Measurements from ENCODE around the gene FAM234B.
A peak's percentile ranks its signal among the peaks of the same experiment; 100 is the strongest.
"Not testable (repeated sequence)": the region's sequence is repeated elsewhere in the genome, so short reads cannot be mapped to it uniquely, and the experiment has no call there.

The FAM234B gene

DNA sequence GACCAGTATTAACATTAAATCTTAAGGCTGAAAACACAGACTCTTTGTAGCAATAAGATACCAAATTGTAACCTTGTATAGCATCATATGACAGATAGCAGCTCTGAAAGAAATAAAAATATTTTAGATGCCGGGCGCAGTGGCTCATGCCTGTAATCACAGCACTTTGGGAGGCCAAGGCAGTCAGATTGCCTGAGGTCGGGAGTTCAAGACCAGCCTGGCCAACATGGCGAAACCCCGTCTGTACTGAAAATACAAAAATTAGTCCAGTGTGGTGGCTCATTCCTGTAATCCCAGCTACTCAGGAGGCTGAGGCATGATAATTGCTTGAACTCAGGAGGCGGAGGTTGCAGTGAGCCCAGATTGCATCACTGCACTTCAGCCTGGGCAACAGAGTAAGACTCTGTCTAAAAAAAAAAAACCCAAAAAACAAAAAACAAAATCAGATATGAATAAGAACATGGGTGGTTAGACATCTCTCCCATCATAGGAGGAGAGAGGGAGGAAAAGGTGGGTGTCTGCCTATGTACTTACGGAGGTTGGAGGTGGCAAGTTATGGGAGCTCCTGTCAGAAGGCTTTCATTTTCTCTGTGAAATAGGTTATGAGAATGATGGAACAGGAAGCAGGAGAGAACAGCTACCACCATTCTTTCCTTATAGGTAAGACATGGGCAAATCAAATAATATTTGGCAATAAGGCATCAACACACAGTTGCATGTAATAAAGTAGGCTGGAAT lies 36.5 kb upstream of the FAM234B start:
- in situ Hi-C loops (cut with HindIII; ENCODE audit: low pct_ligation_motif_present, low pct_unique_long_range_greater_than_20kb, low sequenced_read_pairs): loop anchor here (25.0 kb wide), 1 partner anchor 205 kb away; no protein-coding TSS in a partner anchor

DNA sequence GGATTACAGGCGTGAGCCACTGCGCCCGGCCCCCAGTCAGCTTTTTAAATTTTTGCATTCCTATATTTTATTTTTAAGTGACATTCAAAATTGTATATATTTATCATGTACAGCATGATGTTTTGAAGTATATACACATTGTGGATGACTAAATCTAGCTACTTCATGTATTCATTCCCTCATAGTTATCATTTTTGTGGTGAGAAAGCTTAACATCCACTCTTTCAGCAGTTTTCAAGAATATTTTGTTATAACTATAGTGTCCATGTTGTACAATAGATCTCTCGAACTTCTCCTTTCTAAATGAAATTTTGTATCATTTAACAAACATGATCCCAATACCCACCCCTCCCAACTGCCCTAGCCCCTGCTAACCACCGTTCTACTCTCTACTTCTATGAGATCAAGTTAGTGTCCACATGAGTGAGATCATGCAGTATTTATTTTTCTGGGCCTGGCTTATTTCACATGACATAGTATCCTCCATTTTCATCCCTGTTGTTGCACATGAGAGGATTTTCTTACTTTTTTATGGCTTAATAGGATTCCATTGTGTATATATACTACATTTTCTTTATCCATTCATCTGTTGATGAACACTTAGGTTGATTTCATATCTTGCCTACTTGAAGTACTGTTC lies 35.3 kb upstream of the FAM234B start:
- in situ Hi-C loops (cut with HindIII; ENCODE audit: low pct_ligation_motif_present, low pct_unique_long_range_greater_than_20kb, low sequenced_read_pairs): loop anchor here (25.0 kb wide), 1 partner anchor 203 kb away; no protein-coding TSS in a partner anchor
- DNase-seq: no peak

More for the DNA sequence above, 36.5 kb upstream of the FAM234B start:
- DNase-seq: no peak

DNA sequence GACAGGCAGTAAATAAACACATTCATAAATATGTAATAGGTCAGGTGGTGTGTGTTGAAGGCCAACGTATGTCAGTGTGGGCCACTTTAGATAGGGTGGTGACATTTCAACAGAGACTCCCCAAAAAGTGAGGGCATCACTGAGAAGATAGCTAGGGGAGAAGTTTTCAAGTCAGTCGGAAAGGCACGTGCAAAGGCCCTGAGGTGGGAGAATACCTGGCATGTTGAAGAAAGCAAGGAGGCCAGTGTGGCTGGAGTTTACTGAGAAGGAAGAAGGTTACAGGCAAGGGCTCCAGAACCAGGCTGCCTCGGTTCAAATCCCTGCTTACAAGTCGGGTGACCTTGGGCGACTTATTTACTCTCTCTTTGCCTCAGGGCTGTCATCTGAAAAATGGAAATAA lies 33.1 kb upstream of the FAM234B start:
- DNase-seq: no peak
- in situ Hi-C loops (cut with HindIII; ENCODE audit: low pct_ligation_motif_present, low pct_unique_long_range_greater_than_20kb, low sequenced_read_pairs): loop anchor here (25.0 kb wide), 1 partner anchor 201 kb away; no protein-coding TSS in a partner anchor

DNA sequence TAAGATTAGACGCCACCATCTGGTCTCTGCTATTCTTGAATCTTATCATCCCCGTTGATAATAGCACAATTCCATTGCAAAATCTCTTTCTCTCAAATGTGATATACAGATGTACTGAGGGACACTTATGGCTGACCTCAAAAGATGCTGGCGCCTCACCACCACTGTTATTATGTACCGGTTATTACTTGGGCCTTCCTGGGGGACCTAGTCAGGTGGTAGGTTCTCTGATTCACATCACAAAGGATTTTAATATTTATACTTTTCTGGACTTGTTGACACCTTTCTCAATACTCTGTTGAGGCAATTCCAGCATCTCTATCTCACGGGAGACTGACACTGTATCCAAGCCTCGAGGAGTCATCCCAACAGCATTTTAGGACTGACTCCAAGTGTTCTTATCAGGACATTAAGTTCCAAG lies 21.3 kb upstream of the FAM234B start:
- in situ Hi-C loops (cut with HindIII; ENCODE audit: low pct_ligation_motif_present, low pct_unique_long_range_greater_than_20kb, low sequenced_read_pairs): loop anchor here (25.0 kb wide), 1 partner anchor 189 kb away; no protein-coding TSS in a partner anchor
- no peak for DNase-seq

DNA sequence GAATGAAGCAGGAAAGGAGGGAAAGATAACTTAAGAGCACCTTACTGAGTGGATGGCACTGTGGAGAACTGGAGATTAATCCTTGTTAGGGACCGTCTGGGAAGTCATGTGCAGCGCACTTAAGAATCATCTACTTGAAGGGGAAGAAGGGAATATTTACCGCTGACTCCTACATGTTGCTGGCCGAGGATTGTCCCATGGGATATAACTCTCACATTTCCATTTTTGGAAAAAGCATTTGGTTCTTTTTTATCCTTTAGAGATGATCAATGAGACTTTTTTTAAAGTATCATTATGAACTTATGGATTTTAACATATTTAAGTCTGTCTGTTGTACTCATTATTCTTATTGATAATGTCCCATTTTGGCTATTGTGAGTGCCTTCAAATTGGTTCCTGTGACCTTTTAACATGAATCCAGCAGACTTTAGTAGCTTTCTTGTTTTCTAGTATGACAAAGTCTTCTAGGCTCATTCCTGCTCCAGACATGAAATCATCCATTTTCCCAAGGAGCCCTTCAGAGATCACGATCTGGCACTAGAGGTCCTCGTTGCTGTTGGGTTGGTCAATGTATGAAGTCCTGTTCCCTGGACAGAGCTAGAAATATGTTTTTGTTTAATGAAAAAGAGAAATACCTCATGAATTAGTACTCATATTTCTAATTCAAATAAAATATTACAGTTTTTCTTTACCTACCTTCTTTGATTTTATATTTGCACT lies 20.2 kb upstream of the FAM234B start:
- in situ Hi-C loops (cut with HindIII; ENCODE audit: low pct_ligation_motif_present, low pct_unique_long_range_greater_than_20kb, low sequenced_read_pairs): loop anchor here (25.0 kb wide), 1 partner anchor 188 kb away; no protein-coding TSS in a partner anchor

DNA sequence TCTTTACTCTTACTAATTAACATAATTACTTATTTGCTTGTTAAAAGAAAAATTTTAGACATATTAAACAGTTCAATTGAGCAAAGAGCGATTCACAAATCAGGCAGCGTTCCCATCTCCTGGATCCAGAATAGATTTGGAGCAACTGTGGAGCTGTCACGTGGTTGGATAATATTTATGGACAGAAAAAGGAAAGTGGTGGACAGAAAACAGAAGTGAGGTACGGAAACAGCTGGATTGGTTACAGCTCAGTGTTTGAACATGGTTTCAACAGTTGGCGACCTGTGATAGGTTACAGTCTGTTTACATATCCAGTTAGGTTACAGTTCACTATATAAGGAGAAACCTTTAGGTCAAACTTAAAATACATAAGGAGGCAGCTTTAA lies 19.7 kb upstream of the FAM234B start:
- no peak for DNase-seq
- in situ Hi-C loops (cut with HindIII; ENCODE audit: low pct_ligation_motif_present, low pct_unique_long_range_greater_than_20kb, low sequenced_read_pairs): loop anchor here (25.0 kb wide), 1 partner anchor 188 kb away; no protein-coding TSS in a partner anchor

More for the DNA sequence above, 20.2 kb upstream of the FAM234B start:
- DNase-seq: peak; percentile 63

DNA sequence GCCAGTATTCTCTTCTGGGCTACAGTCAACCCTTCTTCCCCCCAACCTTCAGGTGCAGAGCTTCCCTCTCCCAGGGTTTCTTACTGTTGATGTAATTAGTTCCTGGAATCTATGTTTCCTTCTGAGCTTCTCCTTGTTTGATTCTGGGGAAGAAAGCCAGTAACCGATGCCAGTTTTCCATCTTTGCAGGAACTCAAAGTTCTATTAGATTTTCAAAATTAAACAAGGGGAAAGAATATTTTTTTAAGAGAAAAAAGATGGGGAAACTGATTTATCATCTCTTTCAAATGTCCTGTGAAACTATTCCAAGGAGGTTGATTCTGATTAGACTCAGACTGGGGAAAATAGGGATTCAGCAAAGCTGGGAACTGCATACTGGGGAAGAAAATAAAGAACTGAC lies 17.9 kb upstream of the FAM234B start:
- no peak for DNase-seq
- in situ Hi-C loops (cut with HindIII; ENCODE audit: low pct_ligation_motif_present, low pct_unique_long_range_greater_than_20kb, low sequenced_read_pairs): no loop called here

DNA sequence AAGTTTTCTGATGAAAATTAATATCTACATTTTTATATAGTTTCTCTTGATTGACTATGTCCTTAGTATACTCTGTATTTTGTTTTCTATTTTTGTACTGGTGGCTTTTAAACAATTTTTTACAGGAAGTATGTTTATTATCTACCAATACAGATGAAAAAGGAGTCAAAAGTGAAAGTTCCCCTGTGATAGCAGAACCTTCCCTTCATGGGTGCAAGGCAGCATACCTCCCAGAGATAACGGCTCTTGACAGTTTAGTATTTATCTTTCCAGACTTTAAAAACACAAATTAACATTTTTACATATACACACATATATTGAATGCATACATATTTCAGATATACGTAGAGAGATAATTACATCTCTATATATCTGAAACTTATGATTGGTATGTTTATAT lies 17.1 kb upstream of the FAM234B start:
- DNase-seq: no peak
- in situ Hi-C loops (cut with HindIII; ENCODE audit: low pct_ligation_motif_present, low pct_unique_long_range_greater_than_20kb, low sequenced_read_pairs): no loop called here

DNA sequence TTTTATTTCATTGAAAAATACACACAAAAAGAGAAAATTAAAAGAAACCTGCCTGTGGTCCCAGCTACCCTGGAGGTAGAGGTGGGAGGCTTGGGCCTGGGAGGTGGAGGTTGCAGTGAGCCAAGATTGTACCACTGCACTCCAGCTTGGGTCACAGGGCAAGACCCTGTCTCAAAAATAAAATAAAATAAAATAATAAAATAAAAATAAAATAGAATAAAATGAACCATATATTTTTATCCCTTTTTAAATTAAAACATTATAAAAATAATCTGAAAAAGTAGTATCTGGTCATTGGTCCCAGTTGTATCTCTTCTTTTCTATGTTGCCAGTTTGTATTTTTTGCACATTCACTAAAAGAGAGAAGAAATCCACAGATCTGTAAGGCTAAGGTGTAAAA lies 16.7 kb upstream of the FAM234B start:
- in situ Hi-C loops (cut with HindIII; ENCODE audit: low pct_ligation_motif_present, low pct_unique_long_range_greater_than_20kb, low sequenced_read_pairs): no loop called here
- DNase-seq: no peak

DNA sequence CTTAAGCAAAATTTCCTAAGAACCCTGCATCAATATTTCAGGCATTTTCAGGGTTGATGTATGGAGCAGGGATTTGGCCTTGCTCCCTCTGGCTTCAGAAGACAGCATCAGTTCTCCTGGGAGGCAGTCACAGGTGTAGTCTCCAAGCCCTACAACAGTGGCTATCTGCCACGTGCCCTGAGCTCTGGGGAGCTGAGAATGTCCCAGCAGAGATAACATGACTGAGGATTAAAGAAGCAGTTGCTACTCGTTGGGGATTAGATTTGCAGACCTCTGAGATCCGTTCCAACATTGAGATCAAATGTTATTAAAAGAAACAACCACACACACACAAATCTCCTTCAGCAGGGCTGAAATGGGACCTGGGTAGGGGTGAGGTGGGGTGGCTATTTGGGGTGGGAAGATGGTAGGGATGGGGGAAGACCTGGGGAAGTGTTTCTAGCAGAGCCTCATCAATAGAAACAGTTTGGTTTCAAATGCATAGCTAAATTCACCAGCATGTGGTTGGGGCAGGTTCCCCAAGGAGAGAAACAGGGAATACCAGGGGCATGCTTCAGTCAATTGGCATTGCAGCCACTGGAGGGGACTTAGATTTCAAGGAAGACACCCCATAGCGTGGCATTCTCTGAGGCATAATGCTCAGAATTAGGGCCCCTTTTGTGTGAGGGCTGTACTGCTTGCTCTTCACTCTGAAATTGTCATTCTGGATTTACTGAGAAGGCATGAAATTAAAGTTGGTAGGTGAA lies 15.2 kb upstream of the FAM234B start:
- in situ Hi-C loops (cut with HindIII; ENCODE audit: low pct_ligation_motif_present, low pct_unique_long_range_greater_than_20kb, low sequenced_read_pairs): no loop called here
- no peak for DNase-seq

DNA sequence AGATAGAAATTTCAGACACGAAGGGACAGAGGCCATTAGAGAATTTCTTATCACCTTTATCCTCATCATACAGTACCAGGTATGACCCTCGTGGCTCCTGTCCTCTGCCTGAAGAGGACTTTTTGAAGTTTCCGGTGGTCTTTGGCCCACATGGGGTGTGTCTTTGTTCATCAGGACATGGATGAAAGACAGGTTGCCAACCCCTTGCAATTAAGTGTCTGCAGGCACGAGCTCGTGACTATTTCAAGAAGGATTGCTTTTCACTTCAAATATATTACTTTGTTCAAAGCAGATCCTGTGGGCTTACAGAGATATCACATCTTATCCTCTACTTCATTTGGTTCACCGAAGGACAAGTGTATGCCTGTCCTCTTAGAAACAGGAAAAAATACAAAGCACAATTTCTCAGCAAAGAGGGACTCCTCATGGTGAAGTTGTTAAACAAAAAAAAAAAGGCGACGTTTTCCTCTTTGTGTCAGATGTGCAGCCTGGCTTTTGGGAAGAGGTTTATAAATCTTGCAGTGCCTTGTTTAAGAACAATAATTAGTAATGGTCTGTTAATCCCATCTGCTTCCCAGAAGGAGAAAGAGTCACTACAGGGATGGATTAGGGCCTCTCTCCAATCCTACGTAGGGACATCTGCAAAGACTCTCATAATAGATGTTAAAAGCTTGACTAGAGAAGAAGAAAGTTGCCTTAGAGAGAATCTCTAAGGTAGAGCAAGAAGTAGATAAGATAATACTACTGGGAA lies 13.5 kb upstream of the FAM234B start:
- in situ Hi-C loops (cut with HindIII; ENCODE audit: low pct_ligation_motif_present, low pct_unique_long_range_greater_than_20kb, low sequenced_read_pairs): no loop called here
- no peak for DNase-seq

DNA sequence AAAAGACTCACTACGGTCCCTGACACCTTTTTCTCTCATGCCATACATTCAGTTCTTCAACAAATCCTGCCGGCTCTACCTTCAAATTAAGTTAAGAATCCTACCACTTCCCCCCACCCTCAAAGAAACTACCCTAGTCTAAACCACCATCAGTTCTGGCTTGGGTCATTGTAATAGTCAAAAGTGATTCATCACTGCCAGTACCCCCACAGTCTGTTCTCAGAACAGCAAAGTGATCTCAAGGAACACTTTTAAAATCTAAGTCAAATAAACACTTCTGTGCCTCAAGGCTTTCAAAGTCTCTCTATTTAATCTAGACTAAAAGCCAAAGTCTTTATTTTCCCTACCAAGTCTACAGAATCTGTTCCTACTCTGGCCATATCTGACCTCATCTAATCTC lies 12.0 kb upstream of the FAM234B start:
- in situ Hi-C loops (cut with HindIII; ENCODE audit: low pct_ligation_motif_present, low pct_unique_long_range_greater_than_20kb, low sequenced_read_pairs): no loop called here
- no peak for DNase-seq

DNA sequence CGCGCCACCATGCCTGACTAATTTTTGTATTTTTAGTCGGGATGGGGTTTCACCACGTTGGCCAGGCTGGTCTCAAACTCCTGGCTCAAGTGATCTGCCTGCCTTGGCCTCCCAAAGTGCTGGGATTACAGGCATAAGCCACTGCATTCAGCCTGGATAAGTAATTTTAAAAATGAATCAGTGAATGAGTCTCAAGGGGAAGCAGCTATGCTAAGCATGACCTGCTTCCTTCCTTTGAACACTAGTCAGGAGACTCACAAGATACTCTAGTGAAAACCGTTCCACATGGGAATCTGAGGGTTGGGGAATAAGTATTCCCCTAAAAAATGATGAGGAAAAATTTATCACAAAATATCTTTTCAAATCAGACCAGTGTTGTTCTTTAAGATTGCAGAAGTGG lies 10.7 kb upstream of the FAM234B start:
- DNase-seq: no peak

DNA sequence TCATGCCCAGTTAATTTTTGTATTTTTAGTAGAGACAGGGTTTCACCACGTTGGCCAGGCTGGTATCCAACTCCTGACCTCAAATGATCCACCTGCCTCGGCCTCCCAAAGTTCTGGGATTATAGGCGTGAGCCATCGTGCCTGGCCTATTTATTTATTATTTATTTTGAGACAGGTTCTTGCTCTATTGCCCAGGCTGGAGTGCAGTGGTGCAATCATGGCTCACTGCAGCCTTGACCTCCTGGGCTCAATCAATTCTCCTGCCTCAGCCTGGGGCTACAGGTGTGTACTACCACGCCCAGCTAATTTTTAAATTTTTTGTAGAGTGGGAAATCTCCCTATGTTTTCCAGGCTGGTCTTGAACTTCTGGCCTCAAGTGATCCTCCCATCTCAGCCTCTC lies 8.8 kb upstream of the FAM234B start:
- DNase-seq; in situ Hi-C loops (cut with HindIII; ENCODE audit: low pct_ligation_motif_present, low pct_unique_long_range_greater_than_20kb, low sequenced_read_pairs): not testable (repeated sequence)

More for the DNA sequence above, 10.7 kb upstream of the FAM234B start:
- in situ Hi-C loops (cut with HindIII; ENCODE audit: low pct_ligation_motif_present, low pct_unique_long_range_greater_than_20kb, low sequenced_read_pairs): no loop called here

DNA sequence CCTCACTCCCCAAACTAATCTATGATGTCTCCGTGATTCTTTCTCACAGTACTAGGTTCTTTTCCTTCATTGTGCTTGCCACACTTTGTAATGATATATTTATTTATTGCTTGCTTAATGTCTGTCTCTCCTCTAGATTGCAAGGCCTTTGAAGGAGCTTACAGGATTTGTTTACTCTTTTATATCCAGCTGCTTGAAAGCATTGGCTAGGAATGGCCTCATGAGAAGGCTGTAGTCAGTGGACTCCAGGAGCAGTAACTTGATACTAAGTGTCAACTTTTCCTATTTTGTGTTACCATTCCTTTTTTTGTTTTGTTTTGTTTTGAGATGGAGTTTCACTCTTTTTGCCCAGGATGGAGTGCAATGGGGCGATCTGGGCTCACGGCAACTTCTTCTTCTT lies 7.3 kb upstream of the FAM234B start:
- in situ Hi-C loops (cut with HindIII; ENCODE audit: low pct_ligation_motif_present, low pct_unique_long_range_greater_than_20kb, low sequenced_read_pairs): no loop called here
- no peak for DNase-seq

DNA sequence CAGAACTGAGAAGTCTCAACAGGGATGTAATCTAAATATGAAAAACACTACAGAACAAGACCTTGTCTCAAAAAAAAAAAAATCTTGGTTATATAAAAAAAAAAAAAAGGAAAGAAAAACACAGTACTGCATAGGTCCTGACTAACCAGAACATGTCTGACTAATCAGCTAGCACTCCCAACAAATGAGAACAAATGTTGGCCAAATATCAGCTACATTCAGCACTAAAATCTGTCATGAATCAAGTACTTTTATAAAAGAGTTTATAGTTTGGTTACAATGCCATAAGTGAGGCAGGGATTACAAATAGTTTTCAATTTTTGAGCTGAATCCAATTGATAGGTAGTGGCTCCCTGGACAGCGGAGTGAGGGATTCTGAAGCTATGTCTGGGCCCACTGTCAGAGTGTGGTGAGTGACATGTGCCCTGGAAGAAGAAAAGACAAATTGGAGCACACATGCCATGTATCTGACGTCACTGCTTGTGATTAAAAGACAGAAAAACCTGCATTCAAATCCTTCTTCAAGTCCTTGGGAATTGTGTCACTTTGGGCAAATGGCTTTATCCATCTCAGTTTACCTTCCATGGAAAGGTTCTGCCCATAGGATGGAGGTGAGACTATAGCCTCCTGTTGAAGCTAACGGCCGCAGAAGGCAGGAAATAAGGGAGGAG lies 5.6 kb upstream of the FAM234B start:
- no peak for DNase-seq
- in situ Hi-C loops (cut with HindIII; ENCODE audit: low pct_ligation_motif_present, low pct_unique_long_range_greater_than_20kb, low sequenced_read_pairs): no loop called here

DNA sequence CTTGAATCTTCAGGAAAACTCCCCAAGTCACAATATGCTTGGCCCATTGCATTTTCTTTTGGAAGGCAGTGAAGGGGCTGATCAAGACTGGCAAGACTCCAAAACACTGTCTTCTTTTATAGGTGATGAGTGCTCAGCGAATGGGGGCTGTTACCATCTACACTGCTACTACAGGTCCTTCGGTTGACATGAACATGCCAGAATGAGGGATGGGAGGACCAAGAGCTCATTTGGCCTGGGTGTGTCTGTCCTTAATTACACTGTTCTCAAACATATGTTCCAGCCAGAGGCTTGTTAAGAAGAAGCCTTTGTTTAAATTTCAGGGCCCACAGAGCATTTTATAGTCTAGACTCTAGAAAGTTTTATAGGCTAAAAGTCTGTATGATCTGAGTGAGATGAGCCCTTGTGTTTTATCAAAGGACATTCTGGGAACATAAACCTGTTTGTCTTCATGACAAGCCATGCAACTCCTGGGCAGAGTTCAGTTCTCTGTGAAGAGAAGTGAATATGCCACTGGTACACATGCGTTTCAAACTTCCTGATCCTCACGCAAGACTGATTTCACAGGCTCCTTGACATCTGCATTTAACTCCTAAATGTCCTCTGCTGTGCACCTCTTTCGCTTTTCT lies 4.7 kb upstream of the FAM234B start:
- DNase-seq: no peak
- in situ Hi-C loops (cut with HindIII; ENCODE audit: low pct_ligation_motif_present, low pct_unique_long_range_greater_than_20kb, low sequenced_read_pairs): no loop called here

Data from ACHN (cell line).